Measurements from ENCODE around the gene AP4S1. TPM values are rescaled to one million over a fixed set of nuclear protein-coding genes. Genes with fewer than 3 reads are reported as not detected.

The AP4S1 gene
- total RNA-seq, 1 experiment from 2014 or later: 3.3 TPM

DNA sequence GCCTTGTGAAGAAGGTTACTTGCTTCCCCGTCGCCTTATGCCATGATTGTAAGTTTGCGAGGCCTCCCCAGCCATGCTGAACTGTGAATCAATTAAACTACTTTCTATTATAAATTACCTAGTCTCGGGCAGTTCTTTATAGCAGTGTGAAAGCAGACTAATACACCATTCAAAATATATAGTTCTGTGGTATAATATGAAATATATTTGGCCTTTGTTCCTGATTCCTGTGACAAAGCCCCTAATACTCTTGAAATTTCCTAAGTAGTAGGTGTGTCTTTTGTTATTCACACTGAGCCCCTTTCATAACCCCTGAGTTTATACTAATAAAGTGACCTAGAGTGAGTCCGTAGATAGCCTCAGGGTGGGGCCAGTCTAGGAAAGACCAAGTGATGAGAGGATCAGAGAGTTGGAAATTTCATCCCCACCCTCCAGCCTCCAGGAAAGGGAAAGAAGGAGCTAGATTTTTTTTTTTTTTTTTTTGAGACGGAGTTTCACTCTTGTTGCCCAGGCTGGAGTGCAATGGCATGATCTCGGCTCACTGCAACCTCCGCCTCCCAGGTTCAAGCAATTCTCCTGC, 20.1 kb downstream of the AP4S1 start:
- DNase-seq (ENCODE audit: low read depth, low spot score): no peak
- no TSS peak for BruUV-seq (replicated peaks)
- Histone ChIP-seq H3K4me1 (ENCODE audit: control insufficient read depth, insufficient read depth, low read length) (no peaks in the 10 kb centered on the region), H3K4me3 (ENCODE audit: low read depth in 2 of 2, low read length in 2 of 2) (no peak overlapping the region), H3K27me3 (ENCODE audit: control insufficient read depth, insufficient read depth, low read length) (no peaks in the 10 kb centered on the region), H3K27ac (ENCODE audit: low read length) (no peak overlapping the region), H3K9me3 (ENCODE audit: control insufficient read depth, insufficient read depth, low read depth, low read length) (no peaks in the 10 kb centered on the region), H3K36me3 (ENCODE audit: control insufficient read depth, insufficient read depth, low read length) (no peaks in the 10 kb centered on the region)
- ATAC-seq: no peak
- intact Hi-C loops (cut with micrococcal nuclease; ENCODE audit: unreplicated experiment) (no loop called here), in situ Hi-C loops (cut with HindIII; ENCODE audit: low pct_unique_long_range_greater_than_20kb, low sequenced_read_pairs) (no loop called here)
- CTCF ChIA-PET: no interaction called here
- POLR2A ChIA-PET: no interaction called here
- TF ChIP-seq POLR2AphosphoS5 (IDR thresholded peaks at IDR 0.05; ENCODE audit: low read depth, low read length): no peak
- no peak for TF ChIP-seq TCF7L2 (IDR thresholded peaks at IDR 0.05; ENCODE audit: low read depth, low read length)
- TF ChIP-seq SIN3A (IDR thresholded peaks at IDR 0.05; ENCODE audit: borderline replicate concordance, insufficient read depth, low read depth, low read length): no peak
- TF ChIP-seq, protein P1, sequence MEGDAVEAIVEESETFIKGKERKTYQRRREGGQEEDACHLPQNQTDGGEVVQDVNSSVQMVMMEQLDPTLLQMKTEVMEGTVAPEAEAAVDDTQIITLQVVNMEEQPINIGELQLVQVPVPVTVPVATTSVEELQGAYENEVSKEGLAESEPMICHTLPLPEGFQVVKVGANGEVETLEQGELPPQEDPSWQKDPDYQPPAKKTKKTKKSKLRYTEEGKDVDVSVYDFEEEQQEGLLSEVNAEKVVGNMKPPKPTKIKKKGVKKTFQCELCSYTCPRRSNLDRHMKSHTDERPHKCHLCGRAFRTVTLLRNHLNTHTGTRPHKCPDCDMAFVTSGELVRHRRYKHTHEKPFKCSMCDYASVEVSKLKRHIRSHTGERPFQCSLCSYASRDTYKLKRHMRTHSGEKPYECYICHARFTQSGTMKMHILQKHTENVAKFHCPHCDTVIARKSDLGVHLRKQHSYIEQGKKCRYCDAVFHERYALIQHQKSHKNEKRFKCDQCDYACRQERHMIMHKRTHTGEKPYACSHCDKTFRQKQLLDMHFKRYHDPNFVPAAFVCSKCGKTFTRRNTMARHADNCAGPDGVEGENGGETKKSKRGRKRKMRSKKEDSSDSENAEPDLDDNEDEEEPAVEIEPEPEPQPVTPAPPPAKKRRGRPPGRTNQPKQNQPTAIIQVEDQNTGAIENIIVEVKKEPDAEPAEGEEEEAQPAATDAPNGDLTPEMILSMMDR (IDR thresholded peaks at IDR 0.05): no peak
- TF ChIP-seq, protein P2, sequence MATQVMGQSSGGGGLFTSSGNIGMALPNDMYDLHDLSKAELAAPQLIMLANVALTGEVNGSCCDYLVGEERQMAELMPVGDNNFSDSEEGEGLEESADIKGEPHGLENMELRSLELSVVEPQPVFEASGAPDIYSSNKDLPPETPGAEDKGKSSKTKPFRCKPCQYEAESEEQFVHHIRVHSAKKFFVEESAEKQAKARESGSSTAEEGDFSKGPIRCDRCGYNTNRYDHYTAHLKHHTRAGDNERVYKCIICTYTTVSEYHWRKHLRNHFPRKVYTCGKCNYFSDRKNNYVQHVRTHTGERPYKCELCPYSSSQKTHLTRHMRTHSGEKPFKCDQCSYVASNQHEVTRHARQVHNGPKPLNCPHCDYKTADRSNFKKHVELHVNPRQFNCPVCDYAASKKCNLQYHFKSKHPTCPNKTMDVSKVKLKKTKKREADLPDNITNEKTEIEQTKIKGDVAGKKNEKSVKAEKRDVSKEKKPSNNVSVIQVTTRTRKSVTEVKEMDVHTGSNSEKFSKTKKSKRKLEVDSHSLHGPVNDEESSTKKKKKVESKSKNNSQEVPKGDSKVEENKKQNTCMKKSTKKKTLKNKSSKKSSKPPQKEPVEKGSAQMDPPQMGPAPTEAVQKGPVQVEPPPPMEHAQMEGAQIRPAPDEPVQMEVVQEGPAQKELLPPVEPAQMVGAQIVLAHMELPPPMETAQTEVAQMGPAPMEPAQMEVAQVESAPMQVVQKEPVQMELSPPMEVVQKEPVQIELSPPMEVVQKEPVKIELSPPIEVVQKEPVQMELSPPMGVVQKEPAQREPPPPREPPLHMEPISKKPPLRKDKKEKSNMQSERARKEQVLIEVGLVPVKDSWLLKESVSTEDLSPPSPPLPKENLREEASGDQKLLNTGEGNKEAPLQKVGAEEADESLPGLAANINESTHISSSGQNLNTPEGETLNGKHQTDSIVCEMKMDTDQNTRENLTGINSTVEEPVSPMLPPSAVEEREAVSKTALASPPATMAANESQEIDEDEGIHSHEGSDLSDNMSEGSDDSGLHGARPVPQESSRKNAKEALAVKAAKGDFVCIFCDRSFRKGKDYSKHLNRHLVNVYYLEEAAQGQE (IDR thresholded peaks at IDR 0.05; ENCODE audit: insufficient read depth in 1 of 2, low read depth in 2 of 2, low read length in 1 of 2): no peak

DNA sequence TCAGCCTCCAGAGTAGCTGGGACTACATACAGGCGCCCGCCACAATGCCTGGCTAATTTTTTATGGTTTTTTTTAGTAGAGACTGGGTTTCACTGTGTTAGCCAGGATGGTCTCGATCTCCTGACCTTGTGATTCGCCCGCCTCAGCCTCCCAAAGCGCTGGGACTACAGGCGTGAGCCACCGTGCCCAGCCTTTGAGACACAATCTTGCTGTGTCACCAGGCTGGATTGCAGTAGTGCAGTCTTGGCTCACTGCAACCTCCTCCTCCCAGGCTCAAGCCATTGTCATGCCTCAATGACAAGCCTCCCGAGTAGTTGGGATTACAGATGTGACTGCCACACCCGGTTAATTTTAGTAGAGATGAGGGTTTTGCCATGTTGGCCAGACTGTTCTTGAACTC, 22.1 kb downstream of the AP4S1 start:
- in situ Hi-C loops (cut with HindIII; ENCODE audit: low pct_unique_long_range_greater_than_20kb, low sequenced_read_pairs) (no loop called here), intact Hi-C loops (cut with micrococcal nuclease; ENCODE audit: unreplicated experiment) (no loop called here)
- no peak for ATAC-seq
- TF ChIP-seq, protein P2 (IDR thresholded peaks at IDR 0.05; ENCODE audit: insufficient read depth in 1 of 2, low read depth in 2 of 2, low read length in 1 of 2): no peak
- TF ChIP-seq SIN3A (IDR thresholded peaks at IDR 0.05; ENCODE audit: borderline replicate concordance, insufficient read depth, low read depth, low read length): no peak
- no peak for TF ChIP-seq POLR2AphosphoS5 (IDR thresholded peaks at IDR 0.05; ENCODE audit: low read depth, low read length)
- TF ChIP-seq, protein P1 (IDR thresholded peaks at IDR 0.05): no peak
- TF ChIP-seq TCF7L2 (IDR thresholded peaks at IDR 0.05; ENCODE audit: low read depth, low read length): no peak
- H3K4me1 ChIP-seq (ENCODE audit: control insufficient read depth, insufficient read depth, low read length): no peaks in the 10 kb centered on the region
- no peak overlapping the region for H3K27ac ChIP-seq (ENCODE audit: low read length)
- no peaks in the 10 kb centered on the region for H3K9me3 ChIP-seq (ENCODE audit: control insufficient read depth, insufficient read depth, low read depth, low read length)
- no peak for DNase-seq (ENCODE audit: low read depth, low spot score)
- no TSS peak for BruUV-seq (replicated peaks)
- no peaks in the 10 kb centered on the region for H3K36me3 ChIP-seq (ENCODE audit: control insufficient read depth, insufficient read depth, low read length)
- ChIA-PET POLR2A (no interaction called here), CTCF (no interaction called here)
- H3K27me3 ChIP-seq (ENCODE audit: control insufficient read depth, insufficient read depth, low read length): no peaks in the 10 kb centered on the region
- no peak overlapping the region for H3K4me3 ChIP-seq (ENCODE audit: low read depth in 2 of 2, low read length in 2 of 2)

Measured in Panc1 (cell line).